ENCODE data around the gene USP7. TPM values are rescaled to one million over a fixed set of nuclear protein-coding genes. Genes with fewer than 3 reads are reported as not detected.
A peak's percentile ranks its signal among the peaks of the same experiment; 100 is the strongest.

Gene USP7
- total RNA-seq, 1 donor from 2014 or later = 41.3 TPM

- H3K36me3 ChIP-seq (ENCODE audit: control insufficient read depth, insufficient read depth, low read length) = peaks cover 14% of the 10 kb centered on the region
- no peak overlapping the region for H3K4me3 ChIP-seq (ENCODE audit: low read depth, low read length)
- DNase-seq (ENCODE audit: low read depth) = no peak
- FAIRE-seq = no peak
- no peak for TF ChIP-seq CTCF (IDR thresholded peaks at IDR 0.05; ENCODE audit: insufficient read depth, low read length, severe bottlenecking)
- no peaks in the 10 kb centered on the region for H3K27me3 ChIP-seq (ENCODE audit: control insufficient read depth, insufficient read depth, low read length)
Measured at GRCh38 chr16:8853611-8854010, 110.1 kb downstream of the USP7 start.

GRCh38 chr16:8853150-8853549 lies 110.6 kb downstream of the USP7 start:
- Histone ChIP-seq H3K4me3 (ENCODE audit: low read depth, low read length) (no peak overlapping the region), H3K36me3 (ENCODE audit: control insufficient read depth, insufficient read depth, low read length) (peaks cover 13% of the 10 kb centered on the region), H3K27me3 (ENCODE audit: control insufficient read depth, insufficient read depth, low read length) (no peaks in the 10 kb centered on the region)
- TF ChIP-seq CTCF (IDR thresholded peaks at IDR 0.05; ENCODE audit: insufficient read depth, low read length, severe bottlenecking) = no peak
- DNase-seq (ENCODE audit: low read depth) (no peak), FAIRE-seq (no peak)

GRCh38 chr16:8852534-8852933 lies 111.2 kb downstream of the USP7 start:
- H3K36me3 ChIP-seq (ENCODE audit: control insufficient read depth, insufficient read depth, low read length) = peaks cover 13% of the 10 kb centered on the region
- H3K4me3 ChIP-seq (ENCODE audit: low read depth, low read length) = no peak overlapping the region
- DNase-seq (ENCODE audit: low read depth) (peak; percentile 70), FAIRE-seq (no peak)
- no peaks in the 10 kb centered on the region for H3K27me3 ChIP-seq (ENCODE audit: control insufficient read depth, insufficient read depth, low read length)
- TF ChIP-seq CTCF (IDR thresholded peaks at IDR 0.05; ENCODE audit: insufficient read depth, low read length, severe bottlenecking) = no peak

GRCh38 chr16:8851761-8852403 lies 111.8 kb downstream of the USP7 start:
- peaks cover 13% of the 10 kb centered on the region for H3K36me3 ChIP-seq (ENCODE audit: control insufficient read depth, insufficient read depth, low read length)
- H3K27me3 ChIP-seq (ENCODE audit: control insufficient read depth, insufficient read depth, low read length) = no peaks in the 10 kb centered on the region
- no peak for TF ChIP-seq CTCF (IDR thresholded peaks at IDR 0.05; ENCODE audit: insufficient read depth, low read length, severe bottlenecking)
- no peak overlapping the region for H3K4me3 ChIP-seq (ENCODE audit: low read depth, low read length)
- DNase-seq (ENCODE audit: low read depth) (no peak), FAIRE-seq (no peak)

- DNase-seq (ENCODE audit: low read depth) (peak; percentile 90), FAIRE-seq (no peak)
- H3K36me3 ChIP-seq (ENCODE audit: control insufficient read depth, insufficient read depth, low read length) = peaks cover 11% of the 10 kb centered on the region
- no peak for TF ChIP-seq CTCF (IDR thresholded peaks at IDR 0.05; ENCODE audit: insufficient read depth, low read length, severe bottlenecking)
- no peaks in the 10 kb centered on the region for H3K27me3 ChIP-seq (ENCODE audit: control insufficient read depth, insufficient read depth, low read length)
- no peak overlapping the region for H3K4me3 ChIP-seq (ENCODE audit: low read depth, low read length)
Measured at GRCh38 chr16:8850279-8850885, 113.3 kb downstream of the USP7 start.
